GM12865 (cell line): Measurements from ENCODE around the gene GLCCI1.

ENCODE experiments used
- DNase-seq: peaks from one replicate; pipeline ENCODE4 v3.0.0; 2010; ENCODE audit warnings: low read depth
- H3K4me3 ChIP-seq: 2 replicates; pipeline ENCODE4 v1.5.1; 2011; ENCODE audit warnings: mild to moderate bottlenecking, low read depth, low read length, control low read depth
- TF ChIP-seq, protein P1 (sequence below): IDR thresholded peaks from 2 replicates; pipeline ENCODE4 v1.5.1; 2011; ENCODE audit warnings: low read length, control low read depth, low read depth, inconsistent platforms; ENCODE audit not compliant: insufficient read depth; ENCODE audit errors: missing control alignments

The GLCCI1 gene

DNA sequence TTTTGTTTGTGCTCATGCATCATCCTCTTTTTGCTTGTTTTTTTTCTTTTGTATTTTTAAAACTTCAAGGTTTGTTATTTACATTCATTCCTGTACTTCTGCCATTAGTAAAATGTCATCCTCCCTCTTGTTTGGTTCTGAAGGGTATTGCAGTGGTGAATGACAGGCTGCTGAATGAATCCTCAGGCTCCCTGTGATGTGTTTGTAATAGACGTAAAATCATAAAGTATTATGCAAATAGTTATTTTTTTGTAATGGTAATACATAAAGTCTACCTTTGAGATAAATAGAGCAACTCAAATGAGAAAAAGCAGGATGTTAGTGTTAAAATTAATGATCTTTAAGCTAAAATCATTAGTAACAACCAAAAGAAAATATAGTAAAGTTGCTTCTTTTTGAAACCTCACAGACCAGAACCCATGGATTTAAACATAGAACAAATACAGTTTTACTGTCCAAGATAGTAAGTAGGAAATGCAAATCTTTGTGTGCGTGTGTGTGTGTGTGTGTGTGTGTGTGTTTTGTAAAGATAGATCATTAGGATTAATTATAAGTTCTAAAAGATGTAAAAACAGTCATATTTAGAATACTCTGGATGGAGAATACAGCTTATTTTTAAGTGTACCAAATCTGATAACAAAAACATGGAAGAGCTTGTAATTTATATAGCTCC lies 4.5 kb downstream of the GLCCI1 start:
- TF ChIP-seq, protein P1, sequence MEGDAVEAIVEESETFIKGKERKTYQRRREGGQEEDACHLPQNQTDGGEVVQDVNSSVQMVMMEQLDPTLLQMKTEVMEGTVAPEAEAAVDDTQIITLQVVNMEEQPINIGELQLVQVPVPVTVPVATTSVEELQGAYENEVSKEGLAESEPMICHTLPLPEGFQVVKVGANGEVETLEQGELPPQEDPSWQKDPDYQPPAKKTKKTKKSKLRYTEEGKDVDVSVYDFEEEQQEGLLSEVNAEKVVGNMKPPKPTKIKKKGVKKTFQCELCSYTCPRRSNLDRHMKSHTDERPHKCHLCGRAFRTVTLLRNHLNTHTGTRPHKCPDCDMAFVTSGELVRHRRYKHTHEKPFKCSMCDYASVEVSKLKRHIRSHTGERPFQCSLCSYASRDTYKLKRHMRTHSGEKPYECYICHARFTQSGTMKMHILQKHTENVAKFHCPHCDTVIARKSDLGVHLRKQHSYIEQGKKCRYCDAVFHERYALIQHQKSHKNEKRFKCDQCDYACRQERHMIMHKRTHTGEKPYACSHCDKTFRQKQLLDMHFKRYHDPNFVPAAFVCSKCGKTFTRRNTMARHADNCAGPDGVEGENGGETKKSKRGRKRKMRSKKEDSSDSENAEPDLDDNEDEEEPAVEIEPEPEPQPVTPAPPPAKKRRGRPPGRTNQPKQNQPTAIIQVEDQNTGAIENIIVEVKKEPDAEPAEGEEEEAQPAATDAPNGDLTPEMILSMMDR: no peak
- no peak for DNase-seq

DNA sequence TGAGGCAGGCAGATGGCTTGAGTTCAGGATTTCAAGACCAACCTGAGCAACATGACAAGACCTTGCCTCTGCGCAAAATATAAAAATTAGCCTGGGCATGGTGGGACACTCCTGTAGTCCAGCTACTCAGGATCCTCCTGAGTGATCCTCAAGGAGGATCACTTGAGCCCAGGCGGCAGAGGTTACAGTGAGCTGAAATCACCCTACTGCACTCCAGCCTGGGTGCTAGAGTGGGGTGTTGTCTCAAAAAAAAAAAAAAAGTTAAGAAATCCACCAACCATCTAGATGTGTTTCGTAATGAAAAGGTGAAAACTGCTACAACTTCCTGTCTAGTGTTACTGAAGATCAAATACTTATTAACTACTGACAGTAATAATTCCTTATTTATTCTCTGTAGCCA lies 8.1 kb downstream of the GLCCI1 start:
- TF ChIP-seq, protein P1: no peak
- H3K4me3 ChIP-seq: no peak overlapping the region
- DNase-seq: no peak

More for the DNA sequence above, 4.5 kb downstream of the GLCCI1 start:
- H3K4me3 ChIP-seq: peak overlapping the region; percentile 97

DNA sequence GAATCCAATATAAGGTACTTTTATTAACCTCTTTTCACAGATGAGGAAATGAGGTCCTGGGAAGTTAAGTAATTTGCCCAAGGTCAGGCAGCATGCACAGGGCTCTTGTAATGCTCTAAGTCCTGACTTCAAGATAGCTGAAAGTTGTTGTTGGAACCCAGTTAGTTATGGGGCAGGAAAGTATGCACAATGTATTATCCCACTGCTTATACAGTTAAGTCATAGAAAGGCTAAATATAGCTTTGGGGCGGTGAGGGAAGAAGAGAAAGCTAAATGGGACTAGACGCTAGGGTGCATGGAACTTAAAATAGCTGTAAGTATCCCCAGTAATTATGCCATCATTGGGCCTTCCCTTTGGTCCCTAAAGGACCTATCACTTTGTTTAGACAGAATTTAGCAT lies 9.2 kb downstream of the GLCCI1 start:
- H3K4me3 ChIP-seq: no peak overlapping the region
- no peak for DNase-seq
- TF ChIP-seq, protein P1: no peak

DNA sequence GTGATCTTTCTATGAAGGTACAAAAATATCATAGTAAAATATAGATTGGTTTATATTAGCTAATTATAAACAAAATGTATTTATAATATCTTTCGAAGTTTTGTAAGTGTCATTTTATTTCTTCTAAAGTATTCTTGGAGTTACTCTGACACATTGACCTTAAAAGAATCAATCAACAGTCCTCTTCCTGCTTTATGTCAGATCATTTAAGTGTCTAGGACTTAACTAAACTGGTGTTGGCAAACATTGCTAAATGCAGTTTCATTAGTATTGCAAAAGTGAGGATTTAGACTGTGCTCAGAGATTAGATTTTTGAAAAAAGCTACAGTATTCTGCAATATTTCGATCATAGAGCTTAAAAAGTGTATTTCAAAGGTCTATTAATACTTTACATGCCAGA lies 10.3 kb downstream of the GLCCI1 start:
- no peak for DNase-seq
- TF ChIP-seq, protein P1: no peak

DNA sequence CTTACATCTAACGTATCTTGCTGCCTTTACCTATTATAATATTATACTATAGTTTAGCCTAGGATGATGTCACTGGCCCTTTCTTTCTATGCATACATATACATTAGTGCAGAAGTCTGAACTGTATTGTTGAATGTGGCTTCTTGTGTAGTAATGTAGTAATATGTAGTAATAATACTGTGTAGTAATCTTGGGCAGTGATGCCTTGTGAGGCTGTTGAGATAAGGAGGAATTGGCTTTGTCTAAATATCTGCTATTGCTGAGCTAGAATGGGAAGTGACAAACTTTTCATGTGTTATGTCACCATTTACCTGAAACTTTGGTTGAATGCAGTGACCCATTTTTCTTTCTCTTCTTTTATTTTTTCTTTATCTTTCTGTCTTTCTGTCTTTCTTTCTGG lies 11.0 kb downstream of the GLCCI1 start:
- TF ChIP-seq, protein P1: no peak
- H3K4me3 ChIP-seq: no peak overlapping the region
- no peak for DNase-seq

More for the DNA sequence above, 10.3 kb downstream of the GLCCI1 start:
- H3K4me3 ChIP-seq: no peak overlapping the region

DNA sequence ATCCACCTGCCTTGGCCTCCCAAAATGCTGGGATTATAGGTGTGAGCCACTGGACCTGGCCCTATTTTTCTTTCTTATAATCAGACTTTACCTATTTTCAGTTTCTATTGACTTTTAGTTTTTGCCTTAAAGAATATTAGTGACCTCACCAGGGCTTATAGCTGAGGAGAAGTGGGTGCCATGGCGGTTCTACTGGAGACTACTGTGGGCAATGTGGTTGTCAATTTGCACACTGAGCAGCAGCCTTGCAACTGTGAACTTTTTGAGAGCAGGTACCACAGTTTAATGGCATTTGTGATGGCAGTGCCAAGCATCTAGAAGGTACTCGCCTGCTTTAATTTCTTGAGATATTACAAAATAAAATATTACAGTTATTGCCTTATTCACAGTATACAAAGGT lies 11.5 kb downstream of the GLCCI1 start:
- H3K4me3 ChIP-seq: no peak overlapping the region
- DNase-seq: no peak
- TF ChIP-seq, protein P1: no peak

DNA sequence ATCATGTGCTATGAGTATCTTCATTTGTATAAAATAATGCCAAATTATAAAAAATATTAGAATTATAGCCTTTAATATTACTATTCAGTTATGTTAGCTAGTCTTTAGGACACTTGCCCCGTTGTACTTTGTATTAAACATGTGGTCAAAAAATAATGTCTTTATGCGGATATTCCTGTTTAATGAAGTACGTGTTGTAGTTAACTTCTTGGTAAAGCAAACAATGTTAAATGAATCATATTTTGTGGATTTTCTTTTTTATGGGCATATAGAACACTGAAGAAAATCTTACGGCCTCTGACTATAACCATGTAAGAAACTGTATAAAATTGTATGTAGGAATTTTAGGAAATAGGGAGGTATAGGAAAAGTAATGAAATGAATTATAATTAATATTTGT lies 14.3 kb downstream of the GLCCI1 start:
- DNase-seq: no peak
- H3K4me3 ChIP-seq: no peak overlapping the region
- TF ChIP-seq, protein P1: no peak
